Measurements from ENCODE around the gene MAP4K4. TPM values are rescaled to one million over a fixed set of nuclear protein-coding genes. Genes with fewer than 3 reads are reported as not detected.

MAP4K4 gene
- total and polyA plus RNA-seq, 5 donors from 2014 or later: 6.7 to 179 (median 14.7) TPM

Other genes with a start within 250 kb of the MAP4K4 start
- 5.5 TPM for gene RFX8, start 222.6 kb upstream of the MAP4K4 start, total RNA-seq
- gene RFX8, start 222.6 kb upstream of the MAP4K4 start, polyA plus RNA-seq: under 1 TPM in 2 of 4 donors, not detected in 2; 0.16 to 0.50 TPM

Data from CD4-positive, CD25-positive, alpha-beta regulatory T cell (primary cell).